GM18507 (cell line): ENCODE results near the gene TNMD.
"Not testable (repeated sequence)": the region's sequence is repeated elsewhere in the genome, so short reads cannot be mapped to it uniquely, and the experiment has no call there.

ENCODE experiments used
- DNase-seq: peaks from one replicate; pipeline ENCODE4 v3.0.0; 2011; ENCODE audit warnings: low read depth; ENCODE audit not compliant: insufficient read length; ENCODE audit errors: extremely low spot score
- FAIRE-seq: peaks from 2 replicates; lab custom pipeline; 2011; peaks lifted over from hg19 to GRCh38; lab: Jason Lieb, UNC

TNMD gene

GRCh38 chrX:100584611-100585010 lies at the start of gene TNMD:
Gene TNMD (plus strand): TSS chrX:100584936. CDS start chrX:100585019, 83 bp downstream.
- DNase-seq (no peak), FAIRE-seq (no peak)

DNA sequence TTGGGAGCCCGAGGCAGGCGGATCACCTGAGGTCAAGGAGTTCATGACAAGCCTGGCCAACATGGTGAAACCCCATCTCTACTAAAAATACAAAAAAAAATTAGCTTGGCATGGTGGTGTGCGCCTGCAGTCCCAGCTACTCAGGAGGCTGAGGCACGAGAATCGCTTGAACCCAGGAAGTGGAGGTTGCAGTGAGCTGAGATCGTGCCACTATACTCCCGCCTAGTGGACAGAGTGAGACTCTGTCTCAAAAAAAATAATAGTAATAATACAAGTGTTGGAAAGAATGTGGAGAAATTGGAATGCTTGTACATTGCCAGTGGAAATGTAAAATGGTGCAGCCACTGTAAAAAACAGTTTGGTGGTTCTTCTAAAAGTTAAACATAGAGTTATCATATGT lies 19.2 kb upstream of the TNMD start:
- FAIRE-seq, DNase-seq: not testable (repeated sequence)

GRCh38 chrX:100586747-100587146 lies 2.0 kb downstream of the TNMD start:
- no peak for DNase-seq
- no peak for FAIRE-seq

- DNase-seq, result no peak
- no peak for FAIRE-seq
These were observed 3.1 kb downstream of the TNMD start for GRCh38 chrX:100587861-100588260.

DNA sequence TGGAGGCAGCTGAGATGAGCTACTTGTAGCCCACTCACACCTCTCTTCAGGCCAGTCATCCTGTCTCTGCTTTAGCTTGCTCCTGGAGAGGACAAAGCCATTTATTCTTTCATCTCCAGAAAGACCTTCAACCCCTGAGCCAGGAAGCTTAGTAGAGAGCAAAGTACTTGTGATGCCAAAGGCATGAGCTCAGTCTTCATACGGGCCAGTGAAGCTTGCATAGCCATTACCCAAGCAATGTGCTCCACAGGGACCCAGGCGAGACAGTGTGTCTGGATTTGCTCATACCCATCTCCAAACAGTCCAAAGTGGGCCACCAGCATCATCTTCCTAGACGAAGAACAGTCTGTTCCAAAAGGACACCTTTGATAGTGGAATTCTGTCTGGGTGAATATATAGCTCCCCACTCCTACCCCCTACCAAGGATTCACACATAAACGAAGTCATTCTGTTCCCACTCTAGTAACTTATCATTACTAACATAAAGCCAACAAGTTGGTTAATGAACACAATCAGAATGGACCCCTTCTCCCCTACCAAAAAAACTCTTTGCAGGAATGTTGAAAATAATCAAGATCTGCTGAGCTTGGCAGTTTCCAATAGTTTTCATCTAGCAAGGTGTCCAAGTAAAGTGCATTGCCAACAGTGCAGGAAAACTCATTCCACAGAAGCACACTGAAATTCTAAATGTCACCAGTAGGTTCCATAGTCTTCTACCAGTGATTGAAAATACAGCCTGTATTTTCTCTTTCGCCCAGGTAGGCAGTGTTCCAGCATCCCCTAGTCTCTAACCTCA lies 6.7 kb downstream of the TNMD start:
- DNase-seq (no peak), FAIRE-seq (no peak)

DNA sequence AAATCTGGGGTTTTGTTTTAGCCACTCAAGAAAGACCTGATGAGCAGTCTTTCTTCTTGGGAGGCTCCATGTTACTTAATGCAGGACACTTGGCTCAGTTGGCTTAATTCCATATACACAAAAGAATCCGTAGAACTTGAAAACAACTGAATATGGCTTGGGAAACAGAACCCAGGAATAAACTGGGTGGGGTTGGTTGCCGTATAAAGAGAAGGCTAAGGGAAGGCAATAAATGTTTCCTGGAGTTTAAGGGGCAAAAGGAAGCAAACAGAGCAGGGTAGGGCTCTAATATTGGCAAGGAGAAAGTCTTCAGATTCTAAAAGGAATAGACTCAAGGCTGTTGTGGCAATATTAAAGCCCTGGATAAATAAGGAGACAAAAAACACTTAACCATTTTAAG lies 8.4 kb downstream of the TNMD start:
- FAIRE-seq (no peak), DNase-seq (no peak)

DNA sequence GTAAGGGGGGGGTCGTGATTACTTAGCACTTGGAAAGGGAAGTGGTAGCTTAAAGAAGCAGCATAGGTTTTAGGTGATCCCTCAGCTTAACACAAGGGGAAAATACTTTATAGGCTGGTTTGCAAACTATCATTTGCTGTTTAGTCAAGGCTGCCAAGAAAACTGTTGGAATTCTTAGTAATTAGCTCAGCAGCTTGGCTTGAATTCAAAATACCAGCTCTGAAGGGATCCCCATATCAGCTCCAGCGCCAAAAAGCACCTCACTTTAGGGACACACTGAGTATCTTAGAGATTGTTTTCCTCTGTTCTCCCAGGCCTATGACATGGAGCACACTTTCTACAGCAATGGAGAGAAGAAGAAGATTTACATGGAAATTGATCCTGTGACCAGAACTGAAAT lies 8.8 kb downstream of the TNMD start:
- DNase-seq (no peak), FAIRE-seq (no peak)

DNA sequence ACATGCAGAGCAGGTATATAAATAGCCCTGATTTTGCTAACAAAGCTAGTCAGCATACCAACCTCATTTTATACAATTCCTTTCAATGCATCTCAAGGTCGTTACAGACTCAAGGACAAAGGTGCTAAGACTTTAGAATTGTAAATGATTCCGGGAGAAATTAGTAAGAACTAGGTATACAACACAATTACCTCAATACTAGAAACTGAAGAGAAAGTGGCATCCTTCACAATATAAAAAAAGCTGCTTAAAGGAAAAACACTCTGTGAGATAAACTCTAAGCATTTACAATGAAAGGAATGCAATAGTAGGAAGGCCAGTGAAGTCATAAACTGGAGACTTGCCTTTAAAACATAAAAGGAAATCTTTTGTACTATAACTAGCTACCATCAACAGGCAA lies 11.9 kb downstream of the TNMD start:
- FAIRE-seq (no peak), DNase-seq (no peak)

DNA sequence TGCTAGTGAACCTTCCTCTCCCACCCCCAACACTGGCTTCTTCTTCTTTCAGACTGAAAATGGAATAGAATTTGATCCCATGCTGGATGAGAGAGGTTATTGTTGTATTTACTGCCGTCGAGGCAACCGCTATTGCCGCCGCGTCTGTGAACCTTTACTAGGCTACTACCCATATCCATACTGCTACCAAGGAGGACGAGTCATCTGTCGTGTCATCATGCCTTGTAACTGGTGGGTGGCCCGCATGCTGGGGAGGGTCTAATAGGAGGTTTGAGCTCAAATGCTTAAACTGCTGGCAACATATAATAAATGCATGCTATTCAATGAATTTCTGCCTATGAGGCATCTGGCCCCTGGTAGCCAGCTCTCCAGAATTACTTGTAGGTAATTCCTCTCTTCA lies 14.7 kb downstream of the TNMD start:
- FAIRE-seq (no peak), DNase-seq (no peak)

- FAIRE-seq, result no peak
- DNase-seq, result no peak
These were observed 15.6 kb downstream of the TNMD start for GRCh38 chrX:100600340-100600739.

DNA sequence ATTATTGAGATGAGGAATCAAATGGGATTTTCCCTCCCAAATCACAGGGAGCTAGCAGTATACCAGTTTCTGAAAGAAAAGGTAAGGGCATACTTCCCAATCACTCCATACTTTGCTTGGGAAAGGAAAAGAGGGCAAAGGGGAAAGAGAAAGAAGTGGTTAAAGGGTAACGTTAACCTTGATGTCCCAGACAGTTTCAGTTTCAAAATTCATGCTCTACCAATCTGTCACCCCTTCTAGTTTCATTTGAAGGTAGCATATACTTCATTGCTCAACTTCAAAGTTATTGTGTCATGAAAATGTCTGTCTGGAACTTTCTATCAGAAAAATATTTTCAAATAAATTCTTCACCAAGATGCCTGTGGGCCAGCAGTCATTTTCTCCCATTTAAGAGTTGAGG lies 16.0 kb downstream of the TNMD start:
- DNase-seq (no peak), FAIRE-seq (peak; percentile 79)

DNA sequence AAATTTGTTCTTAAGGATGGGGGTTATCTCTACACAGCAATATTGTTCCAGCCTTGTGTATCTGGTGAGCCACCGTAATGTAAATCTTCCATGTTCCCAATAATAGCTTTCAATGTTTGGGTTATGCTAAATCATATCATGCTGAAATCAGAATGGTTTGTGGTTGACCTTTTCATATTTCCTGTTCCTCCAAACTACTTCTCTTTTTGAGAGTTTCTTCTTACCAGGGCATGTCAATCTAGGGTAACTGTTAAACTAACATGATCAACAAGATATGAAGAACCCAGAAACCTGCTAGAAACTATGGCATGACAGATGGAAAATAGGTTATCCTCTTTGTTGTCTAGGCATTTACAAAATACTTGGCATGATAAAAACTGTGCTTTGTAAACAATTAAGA lies 22.0 kb downstream of the TNMD start:
- no peak for FAIRE-seq

DNA sequence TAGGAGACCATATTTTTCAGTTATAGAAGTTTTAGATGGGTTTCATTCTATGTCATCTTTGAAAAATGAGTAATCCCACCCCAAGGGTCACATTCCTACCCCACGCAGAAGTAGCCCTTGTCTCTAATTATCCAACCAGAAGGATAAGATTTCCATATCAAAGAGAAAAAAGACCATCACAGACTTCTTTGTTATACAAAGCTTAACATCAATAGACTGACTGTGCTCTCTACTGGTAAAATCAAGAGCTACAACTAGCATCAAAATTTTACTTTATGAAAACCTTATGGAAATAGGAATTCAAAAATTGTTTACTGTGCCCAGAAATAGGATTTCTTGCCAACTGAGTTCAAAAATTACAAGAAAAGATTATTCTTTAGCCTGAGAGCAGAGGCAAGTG lies 24.9 kb downstream of the TNMD start:
- FAIRE-seq (no peak), DNase-seq (no peak)

More for the DNA sequence above, 22.0 kb downstream of the TNMD start:
- DNase-seq, result no peak

DNA sequence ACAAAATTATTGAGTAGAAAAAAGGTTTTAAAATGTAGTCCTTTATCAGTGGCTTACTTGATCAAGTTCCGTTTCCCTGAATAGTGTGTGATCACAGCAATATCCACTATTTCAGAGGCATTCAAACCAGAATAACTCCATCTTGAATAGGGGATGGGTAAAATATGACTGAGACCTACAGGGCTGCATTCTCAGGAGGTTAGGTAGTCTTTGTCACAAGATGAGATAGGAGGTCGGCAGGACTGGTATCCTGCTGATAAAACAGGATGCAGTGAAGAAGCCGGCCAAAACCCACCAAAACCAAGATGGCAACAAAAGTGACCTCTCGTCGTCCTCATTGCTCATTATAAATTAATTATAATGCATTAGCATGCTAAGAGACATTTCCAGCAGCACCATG lies 27.2 kb downstream of the TNMD start:
- FAIRE-seq, result no peak
- DNase-seq, result no peak

DNA sequence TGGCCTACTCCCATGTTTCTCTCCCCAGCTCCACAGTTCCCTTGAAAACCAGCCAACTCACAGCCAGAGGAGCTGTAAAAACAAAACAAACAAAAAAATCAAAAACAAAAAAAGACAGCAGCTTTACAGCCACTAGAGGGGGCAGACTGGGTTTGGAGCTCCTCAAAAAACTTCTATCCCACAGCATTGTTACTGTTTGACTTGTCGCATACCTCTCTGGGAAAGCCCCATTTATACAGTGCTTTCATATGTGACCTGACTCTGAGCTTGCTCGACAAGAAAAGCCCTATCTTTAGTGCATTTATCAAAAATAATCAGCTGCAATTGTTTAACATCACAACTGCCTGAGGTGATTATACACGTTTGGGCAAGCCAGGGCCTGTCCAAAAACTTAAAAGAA lies 30.3 kb downstream of the TNMD start:
- no peak for FAIRE-seq
- no peak for DNase-seq

GRCh38 chrX:100623001-100623400 lies 38.3 kb downstream of the TNMD start:
- DNase-seq, result no peak
- FAIRE-seq, result peak; percentile 56

DNA sequence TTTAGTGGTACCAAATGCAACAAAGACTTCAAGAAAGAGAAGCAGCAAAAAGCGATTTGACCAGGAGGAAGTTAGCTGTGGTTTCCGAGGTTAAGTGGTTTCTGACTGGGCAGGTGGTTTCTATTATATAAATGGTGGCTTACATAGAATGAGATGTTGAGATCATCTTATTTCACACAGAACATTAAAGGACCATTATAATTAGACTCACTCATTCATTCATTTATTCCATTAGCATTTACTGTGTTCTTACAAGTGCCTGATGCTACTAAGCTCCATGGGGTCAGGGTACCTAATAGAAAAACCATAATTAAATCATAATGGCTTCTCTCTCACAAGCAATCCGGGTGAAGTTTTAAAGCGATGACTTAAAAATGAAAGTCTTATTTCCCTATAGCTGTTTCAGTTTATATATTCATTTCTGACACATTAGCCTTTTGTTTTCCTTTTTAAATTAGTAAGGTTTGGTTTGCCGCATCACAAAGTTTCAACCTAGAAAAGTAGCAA lies 41.3 kb downstream of the TNMD start:
- peak; percentile 91 for FAIRE-seq
- peak; percentile 14 for DNase-seq

GRCh38 chrX:100635040-100635439 lies 50.3 kb downstream of the TNMD start:
- FAIRE-seq (no peak), DNase-seq (no peak)

DNA sequence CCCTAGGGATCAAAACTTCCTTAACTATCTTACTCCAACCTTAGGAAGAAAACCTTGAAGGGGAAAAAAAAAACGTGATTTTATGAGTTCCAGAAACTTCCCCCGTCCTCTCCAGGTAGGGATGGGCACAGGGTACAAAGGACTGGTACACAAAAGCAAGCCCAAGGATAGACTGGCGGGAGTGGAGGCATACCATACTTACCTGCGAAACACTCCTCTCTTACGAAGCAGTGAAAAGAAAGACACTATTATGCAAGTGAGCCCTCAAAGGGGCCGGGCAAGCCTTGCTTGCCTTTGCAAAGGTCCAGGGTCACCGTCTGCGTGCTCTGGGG lies 51.2 kb downstream of the TNMD start:
- DNase-seq (no peak), FAIRE-seq (no peak)

- DNase-seq (peak; percentile 29), FAIRE-seq (peak; percentile 85)
These were observed 51.7 kb downstream of the TNMD start, which contains the start of gene TSPAN6 for GRCh38 chrX:100636321-100636991. Gene TSPAN6 (minus strand): TSS chrX:100636806. CDS start chrX:100636694, 112 bp downstream.

GRCh38 chrX:100642290-100642689 lies 57.6 kb downstream of the TNMD start:
- FAIRE-seq, result no peak
- no peak for DNase-seq
